Fibroblast of the aortic adventitia (primary cell): Measurements from ENCODE around the gene SHISA6. TPM values are rescaled to one million over a fixed set of nuclear protein-coding genes. Genes with fewer than 3 reads are reported as not detected.

Experiments
- DNase-seq: peaks from one replicate; pipeline ENCODE4 v3.0.0-alpha.2; 2010; ENCODE audit warnings: low read depth
- H3K4me3 ChIP-seq: 2 replicates; pipeline ENCODE4 v1.5.1; 2011; ENCODE audit warnings: low read depth, mild to moderate bottlenecking, control low read depth, low read length, moderate library complexity
- total RNA-seq: library from RNA; depleted of rRNA; stranded (reverse); fragments of >200 nt; gene quantifications from 2 replicates; pipeline ENCODE4 v1.2.3, GENCODE V29; 2012; ENCODE audit warnings: low replicate concordance
- TF ChIP-seq, protein P1 (sequence below): IDR thresholded peaks from 2 replicates; pipeline ENCODE4 v1.5.1; 2011; ENCODE audit warnings: mild to moderate bottlenecking, low read length, control low read depth, inconsistent platforms; ENCODE audit not compliant: insufficient read depth

SHISA6 gene
- total RNA-seq, 1 donor, result not detected

DNA sequence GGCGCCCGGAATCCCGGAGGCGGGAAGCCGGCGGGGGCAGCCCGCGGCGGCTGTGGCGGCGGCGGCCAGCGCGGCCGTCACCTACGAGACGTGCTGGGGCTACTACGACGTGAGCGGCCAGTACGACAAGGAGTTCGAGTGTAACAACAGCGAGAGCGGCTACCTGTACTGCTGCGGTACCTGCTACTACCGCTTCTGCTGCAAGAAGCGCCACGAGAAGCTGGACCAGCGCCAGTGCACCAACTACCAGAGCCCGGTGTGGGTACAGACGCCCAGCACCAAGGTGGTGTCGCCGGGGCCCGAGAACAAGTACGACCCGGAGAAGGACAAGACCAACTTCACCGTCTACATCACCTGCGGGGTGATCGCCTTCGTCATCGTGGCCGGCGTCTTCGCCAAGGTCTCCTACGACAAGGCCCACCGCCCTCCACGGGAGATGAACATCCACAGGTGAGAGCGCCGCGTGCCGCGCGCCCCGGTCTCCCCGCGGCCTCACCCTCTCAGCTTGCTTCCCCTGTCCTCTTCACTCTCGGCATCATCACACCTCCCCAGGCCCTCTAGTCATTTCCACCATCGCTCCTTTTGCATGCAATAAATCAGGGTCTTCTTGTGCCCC, 706 bp downstream of the SHISA6 start:
- TF ChIP-seq, protein P1, sequence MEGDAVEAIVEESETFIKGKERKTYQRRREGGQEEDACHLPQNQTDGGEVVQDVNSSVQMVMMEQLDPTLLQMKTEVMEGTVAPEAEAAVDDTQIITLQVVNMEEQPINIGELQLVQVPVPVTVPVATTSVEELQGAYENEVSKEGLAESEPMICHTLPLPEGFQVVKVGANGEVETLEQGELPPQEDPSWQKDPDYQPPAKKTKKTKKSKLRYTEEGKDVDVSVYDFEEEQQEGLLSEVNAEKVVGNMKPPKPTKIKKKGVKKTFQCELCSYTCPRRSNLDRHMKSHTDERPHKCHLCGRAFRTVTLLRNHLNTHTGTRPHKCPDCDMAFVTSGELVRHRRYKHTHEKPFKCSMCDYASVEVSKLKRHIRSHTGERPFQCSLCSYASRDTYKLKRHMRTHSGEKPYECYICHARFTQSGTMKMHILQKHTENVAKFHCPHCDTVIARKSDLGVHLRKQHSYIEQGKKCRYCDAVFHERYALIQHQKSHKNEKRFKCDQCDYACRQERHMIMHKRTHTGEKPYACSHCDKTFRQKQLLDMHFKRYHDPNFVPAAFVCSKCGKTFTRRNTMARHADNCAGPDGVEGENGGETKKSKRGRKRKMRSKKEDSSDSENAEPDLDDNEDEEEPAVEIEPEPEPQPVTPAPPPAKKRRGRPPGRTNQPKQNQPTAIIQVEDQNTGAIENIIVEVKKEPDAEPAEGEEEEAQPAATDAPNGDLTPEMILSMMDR, result no peak
- DNase-seq, result no peak
- no peak overlapping the region for H3K4me3 ChIP-seq

DNA sequence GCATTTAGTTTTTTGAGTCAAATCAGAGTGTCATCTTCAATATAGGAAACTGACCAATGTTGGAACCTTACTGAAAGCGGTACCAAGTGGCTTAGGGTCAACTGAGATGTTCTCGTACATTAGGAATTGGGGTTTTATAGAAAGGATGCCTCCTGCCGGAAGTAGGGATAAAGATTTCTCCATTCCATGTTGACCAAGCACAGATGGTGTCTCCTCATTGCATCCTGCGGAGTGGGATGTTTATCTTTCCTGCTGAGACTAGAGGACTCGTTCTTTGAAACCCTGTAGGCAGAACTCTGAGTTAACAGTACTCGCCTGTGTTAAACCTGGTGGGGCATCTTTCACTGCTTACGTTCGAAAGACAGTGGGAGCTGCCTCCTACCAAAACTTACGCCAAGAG, 1.4 kb downstream of the SHISA6 start:
- TF ChIP-seq, protein P1, result no peak
- no peak for DNase-seq

DNA sequence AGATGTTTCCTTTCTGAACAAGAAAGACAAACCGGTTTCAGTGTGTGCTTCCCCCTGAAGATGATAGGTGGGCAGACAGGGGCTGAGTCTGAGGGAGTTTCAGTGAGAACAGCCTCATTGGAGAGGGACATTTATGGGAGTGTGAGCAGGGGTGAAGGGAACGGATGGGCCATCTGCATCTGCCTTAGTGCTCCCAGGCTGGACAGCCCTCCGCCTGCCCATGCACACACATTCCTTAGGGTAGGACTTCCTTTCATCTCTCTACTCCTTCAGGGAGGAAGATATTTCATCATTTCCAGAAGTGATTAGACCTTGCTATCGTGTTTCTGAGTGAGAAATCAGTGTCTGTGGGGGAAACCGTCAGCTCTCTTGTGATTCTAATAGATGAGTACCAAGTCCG, 3.8 kb downstream of the SHISA6 start:
- no peak for DNase-seq
- TF ChIP-seq, protein P1, result no peak
- no peak overlapping the region for H3K4me3 ChIP-seq

More for the DNA sequence above, 1.4 kb downstream of the SHISA6 start:
- no peak overlapping the region for H3K4me3 ChIP-seq

DNA sequence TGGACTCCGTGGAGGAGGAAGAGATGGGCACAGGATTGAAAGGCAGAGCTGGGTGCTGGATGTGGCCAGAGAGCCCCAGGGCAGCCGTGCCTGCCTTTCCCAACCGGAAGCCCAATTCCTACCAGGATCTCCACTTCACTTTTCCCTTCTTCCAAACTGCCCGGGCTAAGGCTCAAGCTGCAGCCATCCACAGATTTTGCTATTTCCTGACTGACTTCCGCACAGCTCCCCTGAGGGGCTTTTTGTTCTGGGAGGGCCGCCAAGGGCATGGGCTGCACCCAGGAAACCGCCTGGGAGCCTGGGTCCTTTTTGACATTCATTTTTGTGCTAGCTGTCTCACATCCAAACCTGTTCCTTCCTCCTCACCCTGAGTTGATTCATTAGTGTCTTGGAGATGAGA, 4.2 kb downstream of the SHISA6 start:
- DNase-seq, result no peak
- H3K4me3 ChIP-seq, result no peak overlapping the region
- TF ChIP-seq, protein P1, result no peak

DNA sequence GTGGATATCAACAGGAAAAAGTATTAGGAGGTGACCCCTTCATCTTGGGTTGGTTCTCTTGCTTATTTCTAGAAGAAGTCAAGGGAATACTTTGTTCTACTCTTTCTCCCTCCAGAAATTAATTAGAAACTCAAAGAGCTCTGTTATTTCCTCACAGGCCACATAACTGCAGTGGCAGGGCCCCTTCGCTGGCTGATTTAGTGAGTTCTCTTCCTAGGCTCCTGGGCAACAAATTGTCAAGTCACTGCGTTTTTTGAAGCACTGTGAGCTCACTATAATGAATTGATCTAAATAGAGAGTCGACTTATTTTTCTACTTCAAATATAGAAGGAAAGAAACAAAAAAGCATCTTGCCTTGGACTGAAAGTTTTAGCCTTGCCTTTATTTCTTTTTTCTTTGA, 4.8 kb downstream of the SHISA6 start:
- H3K4me3 ChIP-seq, result no peak overlapping the region
- DNase-seq, result no peak
- TF ChIP-seq, protein P1, result no peak

DNA sequence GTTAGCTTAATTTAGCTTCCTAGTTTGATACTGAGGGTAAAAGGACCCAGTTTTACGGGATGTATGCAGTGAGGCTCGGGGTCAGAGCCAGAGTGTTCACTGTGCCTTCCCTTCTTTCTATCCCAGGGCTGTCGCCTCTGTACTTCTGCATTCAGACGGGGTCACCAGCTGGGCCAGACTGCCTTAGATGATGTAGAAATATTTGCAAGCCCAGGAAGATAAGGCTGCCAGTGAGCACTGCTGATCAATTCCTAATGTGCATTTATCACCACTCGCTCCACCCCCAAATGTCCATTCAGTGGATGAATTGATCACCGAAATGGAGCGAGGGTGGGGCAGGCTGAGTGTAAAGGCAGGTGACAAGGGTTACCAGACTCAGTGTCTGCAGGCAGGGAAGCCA, 9.1 kb downstream of the SHISA6 start:
- no peak for DNase-seq
- H3K4me3 ChIP-seq, result no peak overlapping the region
- TF ChIP-seq, protein P1, result no peak

DNA sequence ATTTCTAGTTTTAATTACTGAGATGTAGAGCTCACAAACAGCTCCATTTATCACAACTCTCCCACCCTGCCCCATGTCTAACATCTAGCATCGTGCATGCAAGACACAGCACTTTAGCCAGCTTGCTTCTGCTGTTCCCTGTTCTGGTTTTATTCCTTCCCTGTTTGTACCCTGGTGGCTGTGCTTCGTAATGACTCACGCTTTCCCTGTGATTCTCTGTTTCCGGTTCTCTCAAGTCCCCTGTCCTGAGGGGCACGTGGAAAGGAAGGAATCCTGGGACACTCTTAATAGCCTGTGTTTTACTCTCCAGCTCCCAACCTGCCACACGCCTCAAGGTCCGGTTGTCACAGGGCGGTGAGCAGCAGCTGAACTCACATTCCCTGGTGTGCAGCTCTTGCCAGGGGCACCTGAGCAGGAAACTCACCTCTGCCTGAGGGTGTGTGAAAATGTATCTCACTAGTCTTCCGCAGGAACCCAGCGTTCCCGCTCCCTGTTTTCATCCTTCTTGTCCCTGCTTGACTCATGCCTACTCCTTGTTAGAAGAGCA, 10.6 kb downstream of the SHISA6 start:
- DNase-seq, result no peak
- H3K4me3 ChIP-seq, result no peak overlapping the region
- TF ChIP-seq, protein P1, result no peak
